Iris pigment epithelial cell (primary cell): ENCODE results near the gene FRY.

Source experiments
- DNase-seq: peaks from one replicate; pipeline ENCODE4 v3.0.0-alpha.2; 2011; ENCODE audit warnings: low read depth

The FRY gene

DNA sequence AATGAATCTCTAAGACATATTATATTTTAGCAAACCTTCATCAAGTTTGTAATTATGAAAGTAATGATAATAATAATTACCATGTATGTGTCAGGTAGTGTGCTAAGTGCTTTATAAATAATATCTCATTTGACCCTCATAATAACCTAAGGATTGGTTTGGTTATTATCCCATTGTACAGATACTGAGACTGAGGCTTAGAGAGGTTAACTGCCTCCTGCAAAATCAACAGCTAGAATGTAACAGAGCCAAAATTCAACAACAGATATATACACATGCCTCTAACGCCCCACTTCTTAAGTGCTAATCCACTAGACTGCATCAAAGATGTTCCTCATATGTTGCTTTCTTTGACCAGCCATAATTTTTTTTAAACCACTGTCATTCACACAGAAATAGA is 142.8 kb downstream of the FRY start:
- no peak for DNase-seq

DNA sequence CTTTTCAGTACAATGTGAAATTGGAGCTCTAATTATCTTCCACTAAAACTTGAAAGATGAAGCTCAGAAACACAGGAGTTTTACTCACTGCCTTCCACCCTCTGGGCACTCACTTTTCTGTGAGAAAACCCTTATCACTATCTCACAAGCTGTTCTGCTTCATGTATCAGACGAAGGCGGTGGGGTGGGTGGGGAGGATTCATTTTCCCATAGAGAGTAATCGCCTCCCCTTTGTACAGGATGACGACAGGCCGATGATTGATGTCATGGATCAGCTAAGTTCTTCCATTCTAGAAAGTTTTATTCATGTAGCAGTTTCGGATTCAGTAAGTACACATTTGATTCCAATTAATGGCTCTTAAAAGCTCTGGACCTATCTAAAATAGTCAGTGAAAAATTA is 143.7 kb downstream of the FRY start:
- no peak for DNase-seq

DNA sequence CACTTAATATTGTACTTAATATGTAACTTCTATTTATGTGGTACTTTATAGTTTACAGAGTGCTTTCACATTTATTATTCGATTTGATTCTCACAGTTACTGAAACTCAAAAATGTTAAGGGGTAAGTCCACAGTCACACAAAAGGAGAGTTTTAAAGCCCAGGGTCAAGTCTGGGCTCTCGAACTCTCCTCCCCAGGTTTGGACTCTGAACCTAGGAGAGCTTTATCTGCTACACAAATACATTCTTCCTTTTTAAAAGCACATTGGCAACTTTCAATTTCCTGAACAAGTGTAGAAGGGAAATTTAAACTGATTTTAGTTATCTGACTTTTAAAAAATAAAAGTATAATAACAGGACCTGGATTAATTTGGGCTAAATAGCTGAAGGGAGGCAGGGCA is 144.4 kb downstream of the FRY start:
- no peak for DNase-seq

DNA sequence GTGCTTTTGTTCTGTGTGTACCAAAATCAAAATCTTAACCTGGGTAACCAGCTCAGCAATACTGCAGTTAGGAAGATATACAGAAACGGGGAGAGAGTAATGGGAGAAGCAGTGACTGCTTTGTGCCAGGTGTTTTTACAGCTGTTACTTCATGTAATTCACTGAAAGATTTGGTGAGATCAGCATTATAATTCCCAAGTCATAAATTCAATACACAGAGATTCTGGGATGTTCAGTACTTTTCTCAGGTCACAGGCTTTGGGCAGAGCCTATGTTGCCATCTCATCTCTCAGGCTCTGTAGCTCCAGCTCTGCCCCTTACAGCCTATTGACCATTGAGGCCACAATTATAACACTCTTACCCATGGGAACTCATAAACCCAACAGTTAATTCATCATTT is 145.1 kb downstream of the FRY start:
- no peak for DNase-seq

DNA sequence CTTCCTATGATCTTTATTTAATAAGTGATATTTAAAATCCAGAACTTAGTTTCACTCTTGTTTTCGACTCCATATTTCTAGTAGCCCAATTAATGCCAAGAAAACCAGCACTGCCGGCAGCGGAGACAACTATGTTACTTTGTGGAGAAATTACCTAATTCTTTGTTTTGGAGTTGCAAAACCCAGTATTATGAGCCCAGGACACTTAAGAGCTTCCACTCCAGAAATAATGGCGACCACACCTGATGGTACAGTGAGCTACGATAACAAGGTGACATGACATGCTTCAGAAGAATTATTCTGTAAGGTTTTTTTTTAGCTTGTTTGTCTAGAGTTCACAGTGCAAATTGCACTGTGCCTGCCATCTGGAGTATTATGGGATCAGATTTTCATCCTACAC is 147.2 kb downstream of the FRY start:
- no peak for DNase-seq

DNA sequence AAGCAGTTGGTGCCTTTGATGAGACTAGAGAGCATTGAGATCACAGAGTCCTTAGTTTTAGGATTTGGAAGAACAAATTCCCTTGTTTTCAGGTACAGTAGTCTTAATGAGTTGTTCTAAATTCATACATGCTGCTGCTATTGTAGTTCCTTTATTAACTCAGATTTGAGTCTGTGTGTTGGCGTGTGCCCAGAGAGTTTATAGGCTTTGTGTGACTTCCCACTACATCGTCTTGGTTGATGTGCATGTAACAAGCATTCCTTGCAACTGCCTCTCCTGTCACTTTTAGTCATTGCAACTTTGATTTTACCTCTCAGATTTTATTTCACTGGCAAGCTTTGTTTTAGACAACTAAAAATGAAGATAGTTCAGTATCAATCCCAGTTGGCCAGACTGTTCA is 148.1 kb downstream of the FRY start:
- no peak for DNase-seq

DNA sequence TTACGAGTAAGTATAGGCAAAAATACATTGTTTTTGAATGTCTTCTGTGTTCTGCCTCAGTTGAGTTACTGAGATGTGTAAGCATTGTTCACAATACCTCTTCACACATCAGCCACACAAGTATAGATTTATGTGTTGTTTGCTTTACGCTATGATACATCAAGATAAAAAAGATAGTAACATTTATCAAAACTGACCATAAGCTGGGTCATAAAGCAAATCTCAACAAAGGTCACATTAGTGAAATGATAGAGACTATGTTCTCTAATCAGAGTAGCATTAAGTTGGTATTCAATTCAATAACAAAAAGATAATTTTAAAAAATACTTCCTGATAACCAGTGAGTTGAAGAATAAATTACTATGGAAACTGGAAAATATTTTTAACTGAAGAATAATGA is 156.1 kb downstream of the FRY start:
- DNase-seq = no peak

DNA sequence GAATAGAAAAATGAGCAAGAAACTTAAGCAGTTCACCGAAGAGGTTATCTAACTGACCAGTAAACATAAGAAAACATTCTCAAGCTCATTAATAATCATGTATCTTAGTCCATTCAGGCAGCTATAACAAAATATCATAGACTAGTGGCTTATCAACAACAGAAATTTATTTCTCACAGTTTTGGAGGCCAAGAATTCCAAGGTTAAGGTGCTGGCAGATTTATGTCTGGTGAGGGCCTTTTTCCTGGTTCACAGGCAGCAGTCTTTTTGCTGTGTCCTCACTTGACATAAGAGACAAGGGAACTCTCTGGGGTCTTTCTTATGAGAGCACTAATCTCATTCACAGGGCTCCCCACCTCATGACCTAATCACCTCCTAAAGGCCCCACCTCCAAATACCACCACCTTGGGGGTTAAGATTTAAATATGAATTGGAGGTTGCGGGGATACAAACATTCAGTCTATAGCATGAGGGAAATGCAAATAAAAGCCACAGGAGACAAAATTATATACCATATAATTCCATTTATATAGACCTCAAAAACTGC is 160.0 kb downstream of the FRY start:
- DNase-seq = no peak

DNA sequence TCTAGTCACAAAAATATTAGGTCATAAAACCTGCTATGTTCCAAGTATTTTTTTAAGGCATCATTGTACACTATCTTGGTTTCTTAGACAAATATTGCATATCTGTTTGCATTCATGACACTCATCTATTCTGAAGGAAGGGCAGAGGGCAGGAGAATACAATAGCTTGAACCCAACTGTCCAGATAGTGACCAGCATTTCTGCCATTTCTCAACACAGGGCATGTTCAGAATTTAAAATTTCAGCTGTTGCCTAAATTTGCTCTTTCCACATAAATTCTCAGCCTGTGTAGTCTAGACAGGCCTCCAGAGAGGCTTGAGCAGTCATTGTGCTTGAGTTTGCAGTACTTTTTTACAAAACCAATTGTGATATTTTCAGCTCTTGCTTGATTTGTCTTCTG is 164.1 kb downstream of the FRY start:
- no peak for DNase-seq

DNA sequence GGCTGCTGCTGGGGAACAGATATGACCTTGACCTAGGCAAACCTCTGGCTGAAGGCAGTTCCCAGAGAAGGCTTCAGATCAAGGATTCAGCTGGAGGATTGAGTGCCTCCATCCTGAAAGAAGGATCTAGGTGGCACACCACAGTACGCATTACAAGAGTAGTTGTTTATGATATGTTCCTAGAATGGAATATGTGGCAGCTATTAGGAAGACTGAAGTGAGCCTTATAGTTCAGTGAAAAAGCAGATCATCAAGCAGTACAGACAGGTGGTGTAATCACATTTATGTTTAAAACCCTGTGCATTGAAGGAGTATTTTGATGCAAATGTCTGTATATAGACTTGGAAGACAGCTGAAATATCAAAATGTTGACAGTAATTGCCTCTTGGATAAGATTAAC is 167.6 kb downstream of the FRY start:
- DNase-seq = no peak

DNA sequence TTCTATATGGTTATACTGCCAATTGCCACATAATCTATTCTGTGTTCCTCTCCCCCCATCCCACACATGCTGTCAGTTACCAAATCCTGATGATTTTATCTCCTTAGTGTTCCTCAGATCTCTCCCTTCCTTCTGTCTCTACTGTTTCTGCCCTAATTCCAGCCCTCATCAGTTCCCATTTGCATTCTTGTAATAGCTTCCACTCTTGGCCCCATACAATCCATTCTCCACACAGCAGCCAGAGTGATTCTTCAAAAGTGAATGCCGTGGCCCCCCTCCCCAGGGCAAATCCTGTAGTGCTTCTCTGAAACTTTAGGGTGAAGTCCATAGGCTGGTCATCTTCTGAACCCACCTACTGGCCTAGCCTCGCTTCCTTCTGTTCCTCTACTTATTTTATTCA is 169.2 kb downstream of the FRY start:
- no peak for DNase-seq

DNA sequence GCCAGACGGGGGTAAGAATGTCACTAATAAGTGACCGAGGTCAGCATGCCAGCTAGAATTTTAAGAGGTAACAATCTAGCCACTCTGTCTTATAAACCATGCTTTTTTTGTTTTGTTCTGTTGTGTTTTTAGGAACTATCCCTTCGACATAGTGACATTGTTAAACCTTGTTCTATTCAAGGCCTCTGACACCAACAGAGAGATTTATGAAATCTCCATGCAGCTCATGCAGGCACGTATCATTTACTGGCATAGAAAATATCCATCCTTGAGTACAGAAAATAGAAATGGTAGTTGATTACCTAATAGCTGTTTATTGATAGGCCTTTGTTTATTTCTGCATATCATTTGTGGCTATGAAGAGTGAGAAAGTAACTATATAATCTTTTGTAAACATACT is 170.2 kb downstream of the FRY start:
- no peak for DNase-seq

DNA sequence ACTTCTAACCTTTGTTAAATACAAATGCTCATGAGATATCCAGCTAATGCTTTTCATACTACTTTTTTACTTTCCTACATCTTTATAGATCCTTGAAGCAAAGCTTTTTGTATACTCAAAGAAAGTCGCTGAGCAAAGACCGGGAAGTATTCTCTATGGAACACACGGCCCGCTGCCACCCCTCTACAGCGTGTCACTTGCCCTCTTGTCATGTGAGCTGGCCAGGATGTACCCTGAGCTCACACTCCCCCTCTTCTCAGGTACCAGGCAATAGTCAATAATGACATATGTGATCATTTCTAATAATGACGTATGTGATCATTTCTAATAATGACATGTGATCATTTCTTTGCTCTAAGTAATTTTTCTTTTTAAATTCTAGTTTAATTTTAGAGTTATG is 170.7 kb downstream of the FRY start:
- no peak for DNase-seq

DNA sequence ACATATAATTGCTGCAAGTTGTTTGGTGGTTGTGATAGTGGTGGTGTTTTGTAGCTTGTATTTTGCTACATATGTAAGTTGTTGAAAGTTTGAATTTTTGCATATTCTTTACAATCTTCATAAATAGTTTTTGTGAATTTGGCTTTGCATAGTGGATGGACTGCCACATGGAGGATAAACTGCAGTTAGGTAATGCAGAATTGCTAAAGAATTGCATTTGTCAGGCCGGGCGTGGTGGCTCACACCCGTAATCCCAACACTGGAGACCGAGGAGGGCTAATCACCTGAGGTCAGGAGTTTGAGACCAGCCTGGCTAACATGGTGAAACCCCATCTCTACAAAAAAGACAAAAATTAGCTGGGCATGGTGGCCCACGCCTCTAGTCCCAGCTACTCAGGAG is 171.6 kb downstream of the FRY start:
- no peak for DNase-seq

DNA sequence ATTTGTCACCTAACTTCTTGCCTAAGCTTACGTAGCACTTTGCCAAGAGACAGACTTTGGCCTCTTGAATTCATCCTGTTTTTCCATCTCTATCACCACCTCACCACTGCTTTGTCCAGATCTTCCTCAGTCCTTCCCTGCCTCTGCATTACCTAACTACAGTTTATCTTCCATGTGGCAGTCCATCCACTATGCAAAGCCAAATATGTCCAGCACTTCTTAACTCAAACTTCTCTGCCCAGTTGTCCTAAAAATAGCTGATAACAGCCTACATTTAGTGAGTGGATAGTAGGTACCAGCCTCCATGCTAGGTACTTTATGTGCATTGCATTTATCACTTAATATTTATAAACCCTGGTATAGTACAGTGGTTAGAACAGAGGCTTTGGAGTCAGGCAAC is 172.2 kb downstream of the FRY start:
- DNase-seq = no peak

DNA sequence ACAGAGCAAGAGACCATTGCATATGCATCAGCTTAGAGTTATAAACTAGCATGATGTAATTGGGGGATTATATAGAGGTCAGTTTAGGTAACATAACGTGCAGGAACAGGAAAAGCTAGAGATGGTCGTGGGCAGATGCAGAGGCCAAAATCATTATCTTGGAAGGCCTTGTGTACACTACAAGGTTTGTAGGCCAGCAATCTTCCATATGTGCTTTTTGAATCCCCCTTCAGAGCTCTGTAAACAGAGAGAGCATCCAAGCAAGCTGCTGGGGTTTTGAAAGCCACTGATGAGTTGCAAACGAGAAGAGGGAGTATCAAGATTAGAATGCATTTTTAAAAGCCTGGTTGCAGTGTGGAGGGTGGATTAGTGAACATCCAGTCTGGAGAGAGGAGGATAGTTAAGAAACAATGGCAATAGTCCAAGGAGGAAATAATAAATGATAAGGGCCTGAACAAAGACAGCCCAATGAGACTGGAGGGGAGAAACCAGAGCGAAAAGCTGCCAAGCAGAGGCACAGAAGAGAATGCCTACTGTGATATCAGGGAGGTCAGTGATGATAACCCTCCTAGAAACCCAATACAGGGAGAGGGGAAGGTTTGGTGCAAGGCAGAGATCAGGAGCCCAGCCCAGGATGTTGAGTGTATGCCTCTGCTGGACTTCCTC is 174.0 kb downstream of the FRY start:
- peak; percentile 56 for DNase-seq

DNA sequence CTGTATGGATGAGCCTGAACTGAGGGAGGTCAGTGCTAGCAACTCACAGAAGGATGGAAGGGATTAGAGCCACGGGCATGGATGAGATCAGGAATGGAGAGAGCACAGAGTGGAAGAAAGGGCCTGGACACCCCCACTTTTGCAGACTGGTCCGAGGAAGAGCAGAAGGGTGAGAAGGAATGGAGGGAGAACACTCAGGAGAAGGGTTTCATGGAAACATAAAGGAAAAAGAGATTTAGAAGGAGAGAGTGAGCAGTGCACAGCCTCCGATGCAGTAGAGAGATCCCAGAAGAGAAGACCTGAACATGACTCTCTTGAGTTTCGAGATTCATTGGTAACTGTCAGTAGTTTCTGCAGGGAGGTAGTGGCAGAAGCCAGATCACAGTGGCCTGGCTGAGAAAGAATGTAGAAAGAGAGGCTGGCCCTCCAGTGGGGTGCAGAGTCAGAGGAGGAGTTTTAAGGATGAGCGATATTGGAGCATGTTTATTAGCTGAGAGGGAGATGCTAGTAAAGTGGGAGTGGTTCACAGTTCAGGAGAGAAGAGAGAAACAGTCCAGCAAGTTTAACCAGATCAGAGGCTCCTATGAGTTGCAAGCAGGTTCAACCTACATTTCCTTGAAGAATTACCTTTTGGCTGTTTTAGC is 174.6 kb downstream of the FRY start:
- DNase-seq = no peak

DNA sequence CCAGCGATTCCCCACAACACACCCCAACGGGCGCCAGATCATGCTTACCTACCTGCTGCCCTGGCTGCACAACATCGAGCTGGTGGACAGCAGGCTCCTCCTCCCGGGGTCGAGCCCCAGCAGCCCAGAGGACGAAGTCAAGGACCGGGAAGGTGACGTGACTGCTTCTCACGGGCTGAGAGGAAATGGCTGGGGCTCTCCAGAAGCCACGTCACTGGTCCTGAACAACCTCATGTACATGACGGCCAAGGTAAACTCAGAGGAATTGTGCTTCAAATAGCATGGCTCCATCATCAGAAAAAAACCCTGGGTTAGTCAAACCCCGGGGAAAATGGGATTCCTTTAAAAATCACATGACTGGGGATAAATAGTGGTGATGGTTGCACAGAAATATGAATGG is 177.3 kb downstream of the FRY start:
- no peak for DNase-seq

DNA sequence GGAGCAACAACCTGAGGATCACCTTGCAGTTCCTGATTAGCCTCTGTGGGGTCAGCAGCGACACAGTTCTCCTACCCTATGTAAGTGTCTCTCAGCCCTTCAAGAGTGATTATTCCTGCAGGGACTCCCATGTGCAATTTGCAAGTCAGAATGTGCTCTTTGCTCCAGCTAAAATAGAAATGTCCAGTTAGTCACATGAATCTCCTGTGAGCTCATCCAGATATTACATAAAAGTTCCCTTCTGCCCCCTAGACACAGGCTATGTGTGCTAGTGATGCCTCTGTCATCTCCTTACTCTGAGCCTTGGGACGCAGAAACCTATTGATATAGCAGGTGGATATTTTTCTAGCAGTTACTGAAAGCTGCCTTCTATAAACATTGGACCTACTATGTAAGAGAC is 178.1 kb downstream of the FRY start:
- DNase-seq = no peak

DNA sequence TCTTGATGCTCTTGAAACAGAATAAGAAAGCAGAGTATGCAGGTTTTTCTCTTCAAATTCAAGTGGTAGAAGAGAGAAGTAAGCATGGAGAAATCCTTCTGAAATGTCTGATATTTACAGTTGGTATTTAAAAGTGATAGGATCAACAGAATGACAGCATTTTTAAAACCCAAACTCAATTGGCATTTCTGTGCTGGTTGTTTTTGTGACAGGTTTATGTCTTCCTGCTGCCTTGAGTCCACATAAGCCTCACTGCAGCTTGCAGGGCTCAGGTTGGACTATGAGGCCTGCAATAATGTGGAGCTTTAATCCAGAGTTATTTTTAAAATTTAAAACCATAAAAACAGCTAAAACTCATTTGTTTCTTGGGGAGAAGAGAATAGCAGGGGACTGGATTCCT is 178.5 kb downstream of the FRY start:
- no peak for DNase-seq

DNA sequence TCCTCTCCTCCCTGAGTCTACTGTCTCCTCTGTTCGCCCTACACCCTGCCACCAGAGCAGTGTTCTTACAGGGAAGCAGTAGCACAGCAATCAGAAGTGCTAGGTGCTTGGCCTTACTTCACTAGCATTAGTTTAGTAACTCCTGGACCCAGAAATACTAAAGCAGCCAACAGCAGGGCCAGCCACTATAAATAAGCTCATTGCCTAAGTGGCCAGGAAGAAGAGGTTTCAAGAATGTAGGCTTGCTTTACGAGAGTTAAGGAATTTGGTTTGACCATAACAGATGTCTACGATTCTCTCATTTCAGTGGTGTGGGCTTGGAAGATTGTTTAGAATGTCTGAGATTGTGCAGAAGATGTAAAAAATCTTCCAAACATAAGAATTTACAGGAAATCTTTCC is 180.2 kb downstream of the FRY start:
- DNase-seq = peak; percentile 94

DNA sequence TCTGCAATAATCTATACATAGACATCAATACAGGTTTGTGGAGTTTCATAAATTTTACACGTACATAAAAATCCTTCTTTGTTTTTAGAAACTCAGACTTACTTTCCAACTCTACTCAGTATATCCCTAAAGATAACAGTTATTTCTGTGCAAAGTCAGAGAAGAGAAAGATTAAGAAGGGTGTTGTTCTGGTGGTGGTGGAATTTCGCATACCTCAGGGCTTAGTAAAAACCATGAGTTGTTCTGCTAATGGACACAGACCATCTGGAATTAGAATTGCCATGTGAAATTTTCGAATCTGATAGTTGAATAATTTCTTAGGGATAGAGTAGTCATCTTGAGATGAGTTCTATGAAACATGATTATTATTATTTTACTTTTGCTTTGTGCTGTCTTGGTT is 180.8 kb downstream of the FRY start:
- peak; percentile 87 for DNase-seq

DNA sequence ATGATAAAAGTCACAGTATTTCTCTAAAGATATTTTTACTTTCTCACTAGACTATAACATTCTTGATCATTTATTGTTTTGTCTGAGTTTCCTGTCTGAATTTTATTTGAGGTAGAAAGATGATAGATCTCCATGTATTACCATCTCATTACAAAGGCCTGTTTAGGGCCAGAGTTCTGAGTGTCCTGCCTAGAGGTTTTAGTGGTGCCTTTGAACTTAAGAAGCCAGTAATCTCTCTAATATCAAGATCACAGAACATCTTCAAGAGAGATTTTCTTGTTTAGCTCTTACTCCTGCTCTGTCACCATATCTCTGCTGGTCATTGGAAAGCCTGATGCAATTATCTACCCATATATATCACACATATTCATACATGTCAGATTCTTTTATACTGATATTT is 182.1 kb downstream of the FRY start:
- DNase-seq = no peak

DNA sequence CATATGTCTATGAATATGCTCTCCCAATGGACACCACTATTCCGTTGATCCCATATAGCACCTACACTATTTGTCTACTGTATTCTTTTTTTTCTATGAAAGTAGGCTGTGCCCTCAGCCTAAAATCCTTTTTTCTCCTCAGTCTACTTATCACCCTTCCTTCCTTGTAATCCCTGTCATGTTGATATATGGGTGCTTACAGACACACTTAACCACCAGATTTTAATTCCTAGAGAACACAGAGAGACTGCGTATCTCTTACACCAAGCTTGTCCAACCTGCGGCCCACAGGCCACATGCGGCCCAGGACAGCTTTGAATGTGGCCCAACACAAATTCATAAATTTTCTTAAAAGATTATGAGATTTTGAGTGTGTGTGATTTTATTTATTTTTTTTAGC is 182.5 kb downstream of the FRY start:
- no peak for DNase-seq
